Ishikawa (cell line): ENCODE measurements around the gene LUC7L3.

Experiments used
- CREB1 ChIP-seq: IDR thresholded peaks from 2 replicates; pipeline ENCODE4 v1.6.1; 2012; ENCODE audit warnings: low read depth
- EGR1 ChIP-seq: IDR thresholded peaks from 2 replicates; pipeline ENCODE4 v1.6.1; 2012
- EP300 ChIP-seq: IDR thresholded peaks from 2 replicates; pipeline ENCODE4 v1.6.1; 2012; ENCODE audit warnings: borderline replicate concordance
- FOXM1 ChIP-seq: IDR thresholded peaks from 2 replicates; pipeline ENCODE4 v1.6.1; 2012; ENCODE audit warnings: low read depth, borderline replicate concordance
- MAX ChIP-seq: IDR thresholded peaks from 2 replicates; pipeline ENCODE4 v1.6.1; 2012
- NFIC ChIP-seq: IDR thresholded peaks from 2 replicates; pipeline ENCODE4 v1.6.1; 2012
- REST ChIP-seq: IDR thresholded peaks from 2 replicates; pipeline ENCODE4 v1.6.1; 2012; ENCODE audit warnings: low read depth, mild to moderate bottlenecking
- TAF1 ChIP-seq: IDR thresholded peaks from 2 replicates; pipeline ENCODE4 v1.6.1; 2012; ENCODE audit warnings: low read depth, mild to moderate bottlenecking
- TCF12 ChIP-seq: IDR thresholded peaks from 2 replicates; pipeline ENCODE4 v1.6.1; 2012; ENCODE audit warnings: low read depth
- TEAD4 ChIP-seq: IDR thresholded peaks from 2 replicates; pipeline ENCODE4 v1.6.1; 2012
- YY1 ChIP-seq: IDR thresholded peaks from 2 replicates; pipeline ENCODE4 v1.6.1; 2012; ENCODE audit warnings: low read depth
- ZBTB7A ChIP-seq: IDR thresholded peaks from 2 replicates; pipeline ENCODE4 v1.6.1; 2012; ENCODE audit warnings: low read depth

GRCh38 chr17:50764734-50765149, 45.3 kb downstream of the LUC7L3 start:
- TF ChIP-seq TAF1 (no peak), REST (no peak), MAX (no peak), TCF12 (no peak), EP300 (no peak), EGR1 (no peak), CREB1 (no peak), FOXM1 (no peak), NFIC (no peak), ZBTB7A (no peak), TEAD4 (no peak), YY1 (no peak)
